Epithelial cell of alveolus of lung (primary cell): Measurements from ENCODE around the gene SLC22A8. TPM values are rescaled to one million over a fixed set of nuclear protein-coding genes. Genes with fewer than 3 reads are reported as not detected.

Experiments
- total RNA-seq: library from RNA; depleted of rRNA; stranded (reverse); fragments of >200 nt; gene quantifications from 2 replicates; pipeline ENCODE4 v1.2.1, GENCODE V29; 2015

Gene SLC22A8
- total RNA-seq = not detected in 2 replicates

GRCh38 chr11:63015521-63016215 is at the start of gene SLC22A8:
SLC22A8 (minus strand) TSS chr11:63015841; CDS start chr11:63014958, 883 bp downstream.

GRCh38 chr11:62984451-62984991 is 31.1 kb downstream of the SLC22A8 start, which contains the start of gene SLC22A6:
SLC22A6 (minus strand) TSS chr11:62984967; CDS start chr11:62984690, 277 bp downstream.

Other genes with a start within 250 kb of the SLC22A8 start
- gene TAF6L, start 244.4 kb downstream of the SLC22A8 start, total RNA-seq = 11.4 and 20.0 TPM in 2 replicates
- 82.1 and 98.6 TPM in 2 replicates for gene TMEM179B, start 228.4 kb downstream of the SLC22A8 start, total RNA-seq
- gene TMEM223, start 223.8 kb downstream of the SLC22A8 start, total RNA-seq = 39.0 and 55.0 TPM in 2 replicates
- gene NXF1, start 210.4 kb downstream of the SLC22A8 start, total RNA-seq = 20.3 and 44.3 TPM in 2 replicates
- gene STX5, start 183.8 kb downstream of the SLC22A8 start, total RNA-seq = 44.6 and 50.4 TPM in 2 replicates
- not detected in 2 replicates for gene TEX54, start 183.0 kb downstream of the SLC22A8 start, total RNA-seq
- 38.6 and 57.9 TPM in 2 replicates for gene WDR74, start 176.3 kb downstream of the SLC22A8 start, total RNA-seq
- gene SLC3A2, start 134.9 kb downstream of the SLC22A8 start, total RNA-seq = 146 and 183 TPM in 2 replicates
- not detected in 2 replicates for gene CHRM1, start 94.5 kb downstream of the SLC22A8 start, total RNA-seq
- gene SLC22A6, start 30.9 kb downstream of the SLC22A8 start, total RNA-seq = not detected in 2 replicates
- gene SLC22A24, start 128.4 kb upstream of the SLC22A8 start, total RNA-seq = not detected in 2 replicates
- gene SLC22A25, start 227.8 kb upstream of the SLC22A8 start, total RNA-seq = not detected in 2 replicates